Inflammatory macrophage treated with lipopolysaccharide for 1 hour (primary cell): ENCODE data around the gene NIP7.

Experiments
- DNase-seq, 2 donors: peaks; one replicate each; pipeline ENCODE4 v3.0.0-alpha.2; 2020 to 2022

The NIP7 gene

GRCh38 chr16:69319381-69319780 lies 20.2 kb upstream of the NIP7 start:
- no peak for DNase-seq

- no peak for DNase-seq
Observed at GRCh38 chr16:69319826-69320739, 19.5 kb upstream of the NIP7 start.

- DNase-seq, result no peak
Observed at GRCh38 chr16:69320740-69321073, 18.9 kb upstream of the NIP7 start.

GRCh38 chr16:69321080-69321479 lies 18.5 kb upstream of the NIP7 start:
- no peak for DNase-seq

- no peak for DNase-seq
Observed at GRCh38 chr16:69322343-69322742, 17.2 kb upstream of the NIP7 start.

- DNase-seq, result no peak
Observed at GRCh38 chr16:69323415-69323814, 16.2 kb upstream of the NIP7 start.

GRCh38 chr16:69324013-69324531 lies 15.5 kb upstream of the NIP7 start:
- DNase-seq, result peak; percentile 40 to 42

- no peak for DNase-seq
Observed at GRCh38 chr16:69324585-69325253, 14.9 kb upstream of the NIP7 start.

- no peak for DNase-seq
Observed at GRCh38 chr16:69325784-69326171, 13.8 kb upstream of the NIP7 start.

GRCh38 chr16:69326172-69326873 lies 13.2 kb upstream of the NIP7 start:
- no peak for DNase-seq

- DNase-seq, result no peak
Observed at GRCh38 chr16:69327585-69328310, 11.8 kb upstream of the NIP7 start.

GRCh38 chr16:69328854-69329316 lies 10.7 kb upstream of the NIP7 start:
- no peak for DNase-seq

- DNase-seq, result no peak
Observed at GRCh38 chr16:69329369-69330285, 9.9 kb upstream of the NIP7 start.

GRCh38 chr16:69330286-69331109 lies 9.1 kb upstream of the NIP7 start, which contains the start of gene PDF:
Gene PDF, minus strand, starts transcription at chr16:69330588. Its CDS starts 18 bp downstream, at chr16:69330570.
- DNase-seq, result peak; percentile 90

- no peak for DNase-seq
Observed at GRCh38 chr16:69334696-69335095, 4.9 kb upstream of the NIP7 start.

- no peak for DNase-seq
Observed at GRCh38 chr16:69338557-69339288, 849 bp upstream of the NIP7 start.

- DNase-seq, result no peak
Observed at GRCh38 chr16:69340095-69340644, 598 bp downstream of the NIP7 start.

- no peak for DNase-seq
Observed at GRCh38 chr16:69344171-69344570, 4.6 kb downstream of the NIP7 start.

- DNase-seq, result peak; percentile 67 to 81
Observed at GRCh38 chr16:69345923-69346322, 6.4 kb downstream of the NIP7 start.
